Endothelial cell of umbilical vein (primary cell): ENCODE data around the gene TMCC3. TPM values are rescaled to one million over a fixed set of nuclear protein-coding genes. Genes with fewer than 3 reads are reported as not detected.
A peak's percentile ranks its signal among the peaks of the same experiment; 100 is the strongest.

Source experiments
- BruUV-seq: library from RNA; stranded (reverse); fragments of 400-500 nt; replicated peaks from 2 replicates; lab custom pipeline; 2021; lab: Mats Ljungman, UMichigan
- CTCF ChIA-PET: fragments of 300-600, 350-600 bp; sonication (Branson Sonifier 250); formaldehyde crosslinking; loops from one replicate; lab custom pipeline; 2021; ENCODE audit warnings: antibody characterized with exemption, inconsistent platforms; lab: Charles Lee
- POLR2A ChIA-PET: fragments of 300-600, 350-600 bp; sonication (Branson Sonifier 250); formaldehyde crosslinking; loops from one replicate; lab custom pipeline; 2021; ENCODE audit warnings: antibody characterized with exemption, inconsistent platforms; lab: Charles Lee
- DNase-seq: peaks from one replicate; pipeline ENCODE4 v3.0.0-alpha.2; 2011; ENCODE audit warnings: low read depth, low spot score
- FAIRE-seq: peaks from 2 replicates; lab custom pipeline; 2011; peaks lifted over from hg19 to GRCh38; lab: Jason Lieb, UNC
- H2AFZ ChIP-seq: 2 replicates; pipeline ENCODE4 v1.6.0; 2012; ENCODE audit warnings: low read depth, low read length, control low read depth, inconsistent platforms
- H3K27ac ChIP-seq: 2 replicates; pipeline ENCODE4 v1.5.1; 2011; ENCODE audit warnings: low read depth, mild to moderate bottlenecking, control low read depth, low read length, moderate library complexity; ENCODE audit not compliant: insufficient read depth
- H3K27me3 ChIP-seq, 2 experiments: 2 replicates each; pipeline versions ENCODE4 v1.6.0 to v1.6.1; 2011; ENCODE audit warnings: low read length in 2 of 2, mixed read lengths in 1 of 2; ENCODE audit not compliant: control insufficient read depth in 2 of 2, insufficient read depth in 2 of 2
- H3K36me3 ChIP-seq, 2 experiments: 2 replicates in 1 of 2; 3 replicates in 1 of 2; pipeline ENCODE4 v1.5.1; 2011; ENCODE audit warnings: low read length in 2 of 2, mild to moderate bottlenecking in 1 of 2, moderate library complexity in 1 of 2; ENCODE audit not compliant: control insufficient read depth in 2 of 2, insufficient read depth in 2 of 2; ENCODE audit errors: extremely low read depth in 1 of 2
- H3K4me1 ChIP-seq: 3 replicates; pipeline ENCODE4 v1.5.1; 2011; ENCODE audit warnings: mild to moderate bottlenecking, low read length; ENCODE audit not compliant: control insufficient read depth, insufficient read depth; ENCODE audit errors: extremely low read depth
- H3K4me2 ChIP-seq: 2 replicates; pipeline ENCODE4 v1.6.1; 2011; ENCODE audit warnings: low read length, control low read depth, mixed read lengths; ENCODE audit not compliant: insufficient read depth
- H3K4me3 ChIP-seq, 3 experiments: fragments of 200-600 bp in 1 of 3; sonication (generic), shearing (Covaris generic) in 1 of 3; replicated peaks in 1 of 3; 2 replicates each; pipeline ENCODE4 v1.5.1; 2011 to 2016; ENCODE audit warnings: control low read depth in 3 of 3, low read length in 3 of 3, mild to moderate bottlenecking in 2 of 3, inconsistent platforms in 1 of 3, low read depth in 1 of 3, moderate library complexity in 1 of 3; ENCODE audit not compliant: insufficient read depth in 1 of 3
- H3K79me2 ChIP-seq: 2 replicates; pipeline ENCODE4 v1.6.0; 2012; ENCODE audit warnings: low read length, inconsistent platforms; ENCODE audit not compliant: control insufficient read depth, insufficient read depth
- H3K9ac ChIP-seq: replicated peaks from 2 replicates; pipeline ENCODE3; 2011; ENCODE audit warnings: low read length, control low read depth; ENCODE audit not compliant: insufficient read depth; ENCODE audit errors: extremely low read depth
- H3K9me1 ChIP-seq: replicated peaks from 3 replicates; pipeline ENCODE4 v1.6.0; 2011; ENCODE audit warnings: mild to moderate bottlenecking, low read length; ENCODE audit not compliant: control insufficient read depth, insufficient read depth; ENCODE audit errors: extremely low read depth
- H3K9me3 ChIP-seq: replicated peaks from 2 replicates; pipeline ENCODE4 v1.5.1; 2012; ENCODE audit warnings: low read length, inconsistent platforms; ENCODE audit not compliant: control insufficient read depth, insufficient read depth
- H4K20me1 ChIP-seq: replicated peaks from 2 replicates; pipeline ENCODE3; 2011; ENCODE audit warnings: mild to moderate bottlenecking, low read length; ENCODE audit not compliant: control insufficient read depth, insufficient read depth; ENCODE audit errors: extremely low read depth
- EZH2 ChIP-seq: IDR thresholded peaks from 2 replicates; pipeline ENCODE4 v1.6.1; 2012; ENCODE audit warnings: borderline replicate concordance, low read depth, mild to moderate bottlenecking, moderate library complexity, low read length, inconsistent platforms; ENCODE audit not compliant: severe bottlenecking
- FOS ChIP-seq: IDR thresholded peaks from 2 replicates; pipeline ENCODE4 v1.6.1; 2011; ENCODE audit warnings: mild to moderate bottlenecking, low read length, moderate library complexity, borderline replicate concordance; ENCODE audit not compliant: insufficient read depth
- GATA2 ChIP-seq: IDR thresholded peaks from 2 replicates; pipeline ENCODE4 v1.7.0; 2011; ENCODE audit warnings: low read depth, mild to moderate bottlenecking, moderate library complexity, mixed read lengths, low read length; ENCODE audit not compliant: insufficient read length, insufficient read depth
- JUN ChIP-seq: IDR thresholded peaks from 2 replicates; pipeline ENCODE4 v1.6.1; 2011; ENCODE audit warnings: borderline replicate concordance, low read depth; ENCODE audit not compliant: insufficient read length, insufficient read depth
- MYC ChIP-seq: IDR thresholded peaks from one replicate; pipeline ENCODE4 v1.6.1; 2011; ENCODE audit warnings: mild to moderate bottlenecking, low read depth, low read length
- POLR2A ChIP-seq: IDR thresholded peaks from 2 replicates; pipeline ENCODE4 v1.6.1; 2012; ENCODE audit warnings: low read depth, mild to moderate bottlenecking, control low read depth, low read length
- POLR2AphosphoS5 ChIP-seq: IDR thresholded peaks from 2 replicates; pipeline ENCODE4 v1.6.1; 2012; ENCODE audit warnings: low read depth, mild to moderate bottlenecking, control low read depth, low read length, moderate library complexity; ENCODE audit not compliant: insufficient read depth
- dilution Hi-C: fragments of 300-500 bp; cut with MboI; formaldehyde crosslinking; loops from one replicate; pipeline ENCODE4 v1.15.0; 2019; ENCODE audit warnings: low sequenced_read_pairs; ENCODE audit not compliant: extremely low pct_ligation_motif_present
- intact Hi-C: fragments of 100-400 bp; cut with micrococcal nuclease; formaldehyde crosslinking; loops from one replicate; pipeline ENCODE4 v1.10.0; 2022
- polyA plus RNA-seq, 4 experiments: library from polyadenylated mRNA; depleted of rRNA in 3 of 4; stranded (reverse) in 3 of 4; unstranded in 1 of 4; fragments of >200 nt; gene quantifications; 2 replicates each; pipeline versions ENCODE4 v1.2.1 to v1.2.3, GENCODE V29; 2011 to 2012; ENCODE audit warnings: missing spikeins in 1 of 4
- total RNA-seq: library from RNA; stranded (reverse); gene quantifications from 2 replicates; pipeline ENCODE4 v1.2.3, GENCODE V29; 2021
- TF ChIP-seq, protein P1 (sequence below), 2 donors: IDR thresholded peaks; 1 replicate in 1 of 2; 2 replicates in 1 of 2; pipeline ENCODE4 v1.5.1; 2011; ENCODE audit warnings: low read length in 2 of 2, mild to moderate bottlenecking in 2 of 2, moderate library complexity in 2 of 2, control low read depth in 1 of 2, inconsistent platforms in 1 of 2, low read depth in 1 of 2; ENCODE audit not compliant: insufficient read depth in 1 of 2; ENCODE audit errors: extremely low read depth in 1 of 2
- TF ChIP-seq, protein P2 (sequence below): IDR thresholded peaks from 2 replicates; pipeline ENCODE4 v1.6.1; 2011; ENCODE audit not compliant: insufficient read depth, insufficient read length

The TMCC3 gene
- total and polyA plus RNA-seq, 2 donors (not counting 3 experiments of a cell fraction or from before 2014, with no cell fraction given): 13.5 to 30.4 TPM

DNA sequence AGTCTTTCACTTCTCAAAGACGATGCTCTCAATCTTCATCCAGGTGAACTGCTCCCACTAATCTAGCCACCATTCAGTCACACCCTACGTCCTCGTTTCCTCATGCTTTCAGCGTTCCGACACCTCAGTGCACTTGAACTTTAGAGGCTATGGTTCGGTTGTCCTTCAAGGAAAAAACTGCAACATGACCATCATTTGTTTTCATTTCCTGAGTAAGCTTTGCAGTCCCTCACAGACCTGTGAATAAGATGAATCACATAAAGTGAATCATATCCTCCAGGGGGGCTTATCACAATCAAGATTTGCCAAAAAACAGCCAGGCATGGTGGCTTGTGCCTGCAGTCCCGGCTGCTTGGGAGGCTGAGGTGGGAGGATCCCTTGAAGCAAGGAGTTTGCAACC is 80.2 kb downstream of the TMCC3 start:
- Histone ChIP-seq H3K4me1 (peaks cover 29% of the 10 kb centered on the region), H3K4me3 (no peak overlapping the region), H3K9me3 (no peaks in the 10 kb centered on the region), H3K4me2 (peak overlapping the region; percentile 72), H2AFZ (no peak overlapping the region), H3K79me2 (peaks cover 5% of the 10 kb centered on the region), H4K20me1 (no peaks in the 10 kb centered on the region), H3K9me1 (no peaks in the 10 kb centered on the region), H3K27ac (peak overlapping the region; percentile 82), H3K27me3 (no peaks in the 10 kb centered on the region), H3K9ac (no peak overlapping the region), H3K36me3 (peaks cover 6 to 17% of the 10 kb centered on the region in 2 experiments)
- POLR2A ChIA-PET: no interaction called here
- DNase-seq: peak; percentile 87
- intact Hi-C loops: loop anchor here (1.0 to 2.0 kb wide), 7 partner anchors 17 to 193 kb away; no protein-coding TSS in a partner anchor
- TSS peak; percentile 11 for BruUV-seq
- CTCF ChIA-PET: interaction anchor here (0.9 to 1.8 kb wide), 4 partner anchors 10 to 193 kb away, joined by 3 to 7 read pairs (median 4); no protein-coding TSS in a partner anchor
- TF ChIP-seq MYC (no peak), POLR2AphosphoS5 (peak; percentile 62), FOS (peak; percentile 99), POLR2A (no peak), EZH2 (no peak), JUN (peak; percentile 96), GATA2 (peak; percentile 94)
- TF ChIP-seq, protein P1, sequence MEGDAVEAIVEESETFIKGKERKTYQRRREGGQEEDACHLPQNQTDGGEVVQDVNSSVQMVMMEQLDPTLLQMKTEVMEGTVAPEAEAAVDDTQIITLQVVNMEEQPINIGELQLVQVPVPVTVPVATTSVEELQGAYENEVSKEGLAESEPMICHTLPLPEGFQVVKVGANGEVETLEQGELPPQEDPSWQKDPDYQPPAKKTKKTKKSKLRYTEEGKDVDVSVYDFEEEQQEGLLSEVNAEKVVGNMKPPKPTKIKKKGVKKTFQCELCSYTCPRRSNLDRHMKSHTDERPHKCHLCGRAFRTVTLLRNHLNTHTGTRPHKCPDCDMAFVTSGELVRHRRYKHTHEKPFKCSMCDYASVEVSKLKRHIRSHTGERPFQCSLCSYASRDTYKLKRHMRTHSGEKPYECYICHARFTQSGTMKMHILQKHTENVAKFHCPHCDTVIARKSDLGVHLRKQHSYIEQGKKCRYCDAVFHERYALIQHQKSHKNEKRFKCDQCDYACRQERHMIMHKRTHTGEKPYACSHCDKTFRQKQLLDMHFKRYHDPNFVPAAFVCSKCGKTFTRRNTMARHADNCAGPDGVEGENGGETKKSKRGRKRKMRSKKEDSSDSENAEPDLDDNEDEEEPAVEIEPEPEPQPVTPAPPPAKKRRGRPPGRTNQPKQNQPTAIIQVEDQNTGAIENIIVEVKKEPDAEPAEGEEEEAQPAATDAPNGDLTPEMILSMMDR (IDR thresholded peaks at IDR 0.05; ENCODE audit: extremely low read depth in 1 of 2, insufficient read depth in 1 of 2, low read depth in 1 of 2, low read length in 2 of 2): no peak
- TF ChIP-seq, protein P2, sequence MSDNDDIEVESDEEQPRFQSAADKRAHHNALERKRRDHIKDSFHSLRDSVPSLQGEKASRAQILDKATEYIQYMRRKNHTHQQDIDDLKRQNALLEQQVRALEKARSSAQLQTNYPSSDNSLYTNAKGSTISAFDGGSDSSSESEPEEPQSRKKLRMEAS: peak; percentile 8
- dilution Hi-C loops: no loop called here
- peak; percentile 98 for FAIRE-seq
